MCF 10A (cell line): ENCODE measurements around the gene PIP4K2A. TPM values are rescaled to one million over a fixed set of nuclear protein-coding genes. Genes with fewer than 3 reads are reported as not detected.

Experiments
- BruUV-seq: library from RNA; stranded (reverse); fragments of 400-500 nt; replicated peaks from 2 replicates; lab custom pipeline; 2021; lab: Mats Ljungman, UMichigan
- CTCF ChIA-PET: fragments of 300-600 bp; sonication (Branson Sonifier 250); formaldehyde crosslinking; extraction: SDS; loops from one replicate; lab custom pipeline; 2021; ENCODE audit warnings: antibody characterized with exemption, inconsistent platforms; lab: Yijun Ruan, JAX
- POLR2A ChIA-PET: fragments of 300-600, 350-650 bp; sonication (Branson Sonifier 250); formaldehyde crosslinking; extraction: SDS; loops from one replicate; lab custom pipeline; 2020; ENCODE audit warnings: antibody characterized with exemption, inconsistent platforms; lab: Yijun Ruan, JAX
- DNase-seq: peaks from one replicate; pipeline ENCODE4 v3.0.0-alpha.2; 2018; ENCODE audit not compliant: unreplicated experiment
- H3K27ac Mint-ChIP-seq: one replicate; pipeline ENCODE4 v1.8.0; 2022; ENCODE audit warnings: mild to moderate bottlenecking, low read depth, mixed read lengths; ENCODE audit not compliant: unreplicated experiment
- H3K27me3 Mint-ChIP-seq: one replicate; pipeline ENCODE4 v1.8.0; 2022; ENCODE audit warnings: mixed read lengths; ENCODE audit not compliant: insufficient read depth, unreplicated experiment
- H3K36me3 Mint-ChIP-seq: one replicate; pipeline ENCODE4 v1.8.0; 2022; ENCODE audit warnings: mild to moderate bottlenecking, moderate library complexity, mixed read lengths; ENCODE audit not compliant: insufficient read depth, unreplicated experiment
- H3K4me1 Mint-ChIP-seq: one replicate; pipeline ENCODE4 v1.8.0; 2022; ENCODE audit warnings: mixed read lengths; ENCODE audit not compliant: insufficient read depth, unreplicated experiment
- H3K4me3 Mint-ChIP-seq: one replicate; pipeline ENCODE4 v1.8.0; 2022; ENCODE audit warnings: mild to moderate bottlenecking, moderate library complexity, mixed read lengths; ENCODE audit not compliant: unreplicated experiment
- H3K9me3 Mint-ChIP-seq: one replicate; pipeline ENCODE4 v1.8.0; 2022; ENCODE audit warnings: mixed read lengths; ENCODE audit not compliant: unreplicated experiment
- CTCF ChIP-seq: fragments of 200-600 bp; IDR thresholded peaks from one replicate; pipeline ENCODE4 v1.8.0; 2022; ENCODE audit warnings: antibody characterized with exemption, mild to moderate bottlenecking; ENCODE audit not compliant: unreplicated experiment
- intact Hi-C: fragments of 100-400 bp; cut with micrococcal nuclease; formaldehyde crosslinking; loops from 2 replicates; pipeline ENCODE4 v1.14.1; 2022
- total RNA-seq: library from RNA; stranded (reverse); gene quantifications from 2 replicates; pipeline ENCODE4 v1.2.3, GENCODE V29; 2022

The PIP4K2A gene
- total RNA-seq, 1 experiment from 2014 or later, result 24.2 TPM

GRCh38 chr10:22699976-22700375 is 14.4 kb downstream of the PIP4K2A start:
- Mint-ChIP-seq H3K9me3 (no peaks in the 10 kb centered on the region), H3K27ac (no peak overlapping the region), H3K36me3 (no peaks in the 10 kb centered on the region), H3K4me3 (no peak overlapping the region), H3K4me1 (peaks cover 5% of the 10 kb centered on the region), H3K27me3 (no peaks in the 10 kb centered on the region)
- TF ChIP-seq CTCF, result no peak
- ChIA-PET CTCF (no interaction called here), POLR2A (interaction anchor here (1.1 to 1.6 kb wide), 2 partner anchors 13 to 17 kb away, joined by 5 read pairs; no protein-coding TSS in a partner anchor)
- no TSS peak for BruUV-seq
- DNase-seq, result no peak
- intact Hi-C loops, result no loop called here

DNA sequence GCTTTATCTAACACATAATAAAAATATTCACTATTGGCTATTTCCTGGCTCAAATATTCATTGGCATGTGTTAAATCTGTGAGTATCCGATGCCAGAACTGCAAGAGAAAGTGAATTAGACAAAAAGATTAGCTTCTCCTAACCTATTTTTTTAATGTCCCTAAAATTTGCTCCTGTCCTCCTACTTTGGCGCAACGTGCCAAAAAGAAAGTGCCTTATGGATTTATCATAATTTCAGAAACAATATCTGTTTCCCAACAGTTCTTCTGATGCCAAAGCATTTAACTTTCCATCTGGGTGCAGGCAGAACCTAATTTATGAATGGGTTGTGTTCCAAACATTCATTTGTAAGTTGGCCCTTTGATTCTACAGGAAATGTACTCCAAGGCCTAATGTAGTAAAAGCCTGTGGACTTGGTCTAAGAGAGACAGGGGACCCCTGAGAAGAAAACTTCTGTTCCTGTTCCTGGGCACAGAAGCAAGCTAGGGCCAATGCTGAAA is 15.4 kb downstream of the PIP4K2A start:
- Mint-ChIP-seq H3K9me3 (no peaks in the 10 kb centered on the region), H3K4me3 (no peak overlapping the region), H3K27me3 (no peaks in the 10 kb centered on the region), H3K27ac (no peak overlapping the region), H3K36me3 (no peaks in the 10 kb centered on the region), H3K4me1 (peaks cover 5% of the 10 kb centered on the region)
- intact Hi-C loops, result no loop called here
- DNase-seq, result no peak
- POLR2A ChIA-PET, result interaction anchor here (0.6 to 1.1 kb wide), 4 partner anchors 16 to 119 kb away, joined by 3 to 5 read pairs (median 4); no protein-coding TSS in a partner anchor
- CTCF ChIA-PET, result no interaction called here
- no TSS peak for BruUV-seq
- no peak for TF ChIP-seq CTCF

- ChIA-PET POLR2A (interaction anchor here (0.6 to 1.2 kb wide), 3 partner anchors 13 to 1715 kb away, joined by 3 read pairs; no protein-coding TSS in a partner anchor), CTCF (no interaction called here)
- Mint-ChIP-seq H3K36me3 (no peaks in the 10 kb centered on the region), H3K27me3 (no peaks in the 10 kb centered on the region), H3K27ac (no peak overlapping the region), H3K4me3 (no peak overlapping the region), H3K4me1 (peaks cover 16% of the 10 kb centered on the region), H3K9me3 (no peaks in the 10 kb centered on the region)
- intact Hi-C loops, result no loop called here
- no peak for TF ChIP-seq CTCF
- no peak for DNase-seq
- no TSS peak for BruUV-seq
These were observed 16.6 kb downstream of the PIP4K2A start for GRCh38 chr10:22697800-22698199.

GRCh38 chr10:22697101-22697500 is 17.3 kb downstream of the PIP4K2A start:
- no peaks in the 10 kb centered on the region for H3K27me3 Mint-ChIP-seq
- BruUV-seq, result no TSS peak
- H3K9me3 Mint-ChIP-seq, result no peaks in the 10 kb centered on the region
- ChIA-PET POLR2A (interaction anchor here (1.2 to 1.5 kb wide), 2 partner anchors 16 to 24 kb away, joined by 3 to 8 read pairs; no protein-coding TSS in a partner anchor), CTCF (interaction anchor here (1.1 kb wide), 1 partner anchor 61 kb away, joined by 3 read pairs; no protein-coding TSS in a partner anchor)
- no peak overlapping the region for H3K4me3 Mint-ChIP-seq
- no peak for DNase-seq
- H3K36me3 Mint-ChIP-seq, result no peaks in the 10 kb centered on the region
- peaks cover 16% of the 10 kb centered on the region for H3K4me1 Mint-ChIP-seq
- H3K27ac Mint-ChIP-seq, result no peak overlapping the region
- intact Hi-C loops, result no loop called here
- TF ChIP-seq CTCF, result no peak
